CD4-positive, alpha-beta T cell treated with Interleukin-6 for 4 hours (primary cell): ENCODE measurements around the gene FDX2.
"Not testable (repeated sequence)": the region's sequence is repeated elsewhere in the genome, so short reads cannot be mapped to it uniquely, and the experiment has no call there.

Experiments used
- DNase-seq: peaks from one replicate; pipeline ENCODE4 v3.0.0-alpha.2; 2020; ENCODE audit warnings: mixed read lengths

Gene FDX2

GRCh38 chr19:10283301-10284064 lies 32.3 kb downstream of the FDX2 start:
- DNase-seq = no peak

DNA sequence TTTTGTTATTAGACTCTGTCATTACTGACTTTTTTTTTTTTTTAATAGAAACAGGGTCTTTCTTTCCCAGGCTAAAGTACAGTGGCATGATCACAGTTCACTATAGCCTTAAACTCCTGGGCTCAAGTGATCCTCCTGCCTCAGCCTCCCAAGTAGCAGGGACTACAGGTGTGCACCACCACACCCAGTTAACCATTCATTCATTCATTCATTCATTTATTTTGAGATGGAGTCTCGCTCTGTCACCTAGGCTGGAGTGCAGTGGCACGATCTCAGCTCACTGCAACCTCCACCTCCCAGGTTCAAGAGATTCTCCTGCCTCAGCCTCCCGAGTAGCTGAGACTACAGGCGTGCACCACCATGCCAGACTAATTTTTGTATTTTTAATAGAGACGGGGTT lies 33.8 kb downstream of the FDX2 start:
- not testable (repeated sequence) for DNase-seq

DNA sequence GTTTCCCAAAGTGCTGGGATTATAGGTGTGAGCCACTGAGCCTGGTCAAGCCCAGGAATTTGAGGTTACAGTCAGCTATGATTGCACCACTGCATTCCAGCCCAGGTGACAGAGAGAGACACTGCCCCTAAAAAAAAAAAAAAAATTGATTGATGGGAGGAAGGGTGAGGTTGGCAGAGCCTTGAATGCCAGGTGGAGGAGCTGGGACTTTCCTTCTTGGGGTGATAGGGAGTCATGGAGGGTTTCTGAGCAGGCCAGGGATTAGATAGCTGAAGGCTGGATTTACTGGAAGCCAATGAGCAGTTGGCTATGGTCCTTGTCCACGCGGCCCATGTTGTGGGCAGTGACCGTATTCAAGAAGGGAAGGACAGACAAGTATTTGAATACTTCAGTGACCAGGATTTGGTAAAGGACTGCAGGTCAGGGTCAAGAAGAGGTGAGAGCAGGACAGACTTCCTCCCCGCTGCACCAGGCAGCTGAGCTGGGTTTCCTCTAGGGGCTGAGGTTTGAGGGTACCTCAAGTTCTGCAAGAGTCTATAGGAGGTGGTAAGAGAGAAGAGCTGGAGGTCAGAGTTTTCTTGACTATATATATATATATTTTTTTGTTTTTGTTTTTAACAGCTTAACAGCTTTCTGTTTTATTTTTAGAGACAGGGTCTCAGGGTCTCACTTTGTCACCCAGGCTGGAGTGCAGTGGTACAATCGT lies 35.9 kb downstream of the FDX2 start:
- no peak for DNase-seq

- no peak for DNase-seq
Measured at GRCh38 chr19:10278935-10279334, 36.9 kb downstream of the FDX2 start.

DNA sequence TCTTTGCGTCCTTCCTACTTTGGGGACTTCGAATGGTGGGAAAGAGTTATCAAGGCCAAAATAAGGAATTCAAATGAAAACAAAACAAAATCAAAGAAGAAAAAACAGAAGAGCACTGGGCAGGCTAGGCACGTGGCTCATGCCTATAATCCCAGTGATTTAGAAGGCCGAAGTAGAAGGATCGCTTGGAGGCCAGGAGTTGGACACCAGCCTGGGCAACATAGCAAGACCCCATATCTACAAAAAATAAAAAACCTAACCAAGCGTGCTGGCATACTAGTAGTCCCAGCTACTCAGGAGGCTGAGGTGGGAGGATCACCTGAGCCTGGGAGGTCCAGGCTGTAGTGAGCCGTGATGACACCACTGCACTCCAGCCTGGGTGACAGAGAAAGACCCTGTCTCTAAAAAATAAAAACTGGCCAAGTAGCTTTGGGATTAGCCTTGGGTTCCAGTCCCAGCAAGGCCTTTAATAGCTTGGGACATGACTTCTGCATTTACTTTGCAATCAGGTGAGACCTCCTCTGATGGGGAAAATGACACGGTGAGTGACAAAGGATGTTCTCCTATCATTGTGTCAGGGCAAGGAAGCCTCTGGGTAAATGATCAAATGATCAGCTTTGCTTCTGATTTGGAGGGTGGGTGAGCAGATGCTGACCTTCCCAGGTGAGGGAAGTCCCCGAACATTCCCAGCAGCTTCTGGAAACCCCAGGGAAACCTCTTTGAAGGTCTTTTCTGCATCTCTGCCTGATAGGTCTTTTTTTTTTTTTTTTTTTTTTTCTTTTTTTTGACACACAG lies 37.8 kb downstream of the FDX2 start:
- no peak for DNase-seq

- DNase-seq = no peak
Measured at GRCh38 chr19:10274589-10274988, 41.2 kb downstream of the FDX2 start.

DNA sequence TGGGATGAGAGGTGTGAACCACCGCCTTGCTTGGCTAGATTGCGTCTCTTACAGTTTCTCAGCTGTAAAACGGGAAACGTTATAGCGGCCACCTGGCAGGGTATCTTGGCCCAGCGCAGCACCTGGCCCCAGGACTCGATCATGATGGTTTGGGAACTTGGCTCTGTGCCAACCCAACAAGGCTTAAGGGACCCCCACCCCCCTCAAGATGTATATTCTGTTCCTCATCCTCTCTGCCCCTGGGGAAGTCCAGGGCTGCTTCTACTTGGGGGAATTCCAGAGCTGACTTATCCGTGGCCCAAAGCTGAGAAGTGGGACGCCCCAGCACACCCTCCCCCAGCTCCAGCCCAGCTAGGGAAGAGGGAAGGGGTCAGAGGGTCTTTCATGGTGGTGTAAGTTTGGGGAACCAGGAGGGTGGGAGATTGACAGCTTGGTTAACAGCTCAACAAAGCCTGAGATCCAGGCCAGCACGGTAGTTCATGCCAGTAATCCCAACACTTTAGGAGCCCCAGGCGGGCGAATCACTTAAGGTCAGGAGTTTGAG lies 44.2 kb downstream of the FDX2 start:
- peak; percentile 26 for DNase-seq

DNA sequence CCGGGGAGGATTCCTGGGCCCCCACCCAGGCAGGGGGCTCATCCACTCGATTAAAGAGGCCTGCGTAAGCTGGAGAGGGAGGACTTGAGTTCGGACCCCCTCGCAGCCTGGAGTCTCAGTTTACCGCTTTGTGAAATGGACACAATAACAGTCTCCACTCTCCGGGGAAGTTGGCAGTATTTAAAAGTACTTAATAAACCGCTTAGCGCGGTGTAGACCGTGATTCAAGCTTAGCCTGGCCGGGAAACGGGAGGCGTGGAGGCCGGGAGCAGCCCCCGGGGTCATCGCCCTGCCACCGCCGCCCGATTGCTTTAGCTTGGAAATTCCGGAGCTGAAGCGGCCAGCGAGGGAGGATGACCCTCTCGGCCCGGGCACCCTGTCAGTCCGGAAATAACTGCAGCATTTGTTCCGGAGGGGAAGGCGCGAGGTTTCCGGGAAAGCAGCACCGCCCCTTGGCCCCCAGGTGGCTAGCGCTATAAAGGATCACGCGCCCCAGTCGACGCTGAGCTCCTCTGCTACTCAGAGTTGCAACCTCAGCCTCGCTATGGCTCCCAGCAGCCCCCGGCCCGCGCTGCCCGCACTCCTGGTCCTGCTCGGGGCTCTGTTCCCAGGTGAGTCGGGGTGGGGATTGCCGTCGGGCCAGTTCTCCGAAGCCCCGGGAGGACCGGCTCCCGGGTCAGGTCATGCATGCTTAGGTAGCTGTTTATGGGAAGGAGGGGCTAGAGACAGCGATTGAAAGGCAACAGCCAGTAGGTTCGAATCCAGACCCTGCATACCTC lies 45.0 kb downstream of the FDX2 start, which contains the start of gene ICAM1:
Gene ICAM1 (plus strand): TSS at position 505 of the 779 bp plus-strand sequence. CDS start 40 bp downstream, at position 545.
- peak; percentile 78 for DNase-seq

DNA sequence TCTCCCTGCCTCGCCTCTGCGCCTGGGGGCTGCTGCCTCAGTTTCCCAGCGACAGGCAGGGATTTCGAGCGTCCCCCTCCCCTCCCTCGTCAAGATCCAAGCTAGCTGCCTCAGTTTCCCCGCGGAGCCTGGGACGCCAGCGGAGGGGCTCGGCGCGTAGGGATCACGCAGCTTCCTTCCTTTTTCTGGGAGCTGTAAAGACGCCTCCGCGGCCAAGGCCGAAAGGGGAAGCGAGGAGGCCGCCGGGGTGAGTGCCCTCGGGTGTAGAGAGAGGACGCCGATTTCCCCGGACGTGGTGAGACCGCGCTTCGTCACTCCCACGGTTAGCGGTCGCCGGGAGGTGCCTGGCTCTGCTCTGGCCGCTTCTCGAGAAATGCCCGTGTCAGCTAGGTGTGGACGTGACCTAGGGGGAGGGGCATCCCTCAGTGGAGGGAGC lies 45.6 kb downstream of the FDX2 start:
- DNase-seq = peak; percentile 68

GRCh38 chr19:10269333-10270179 lies 46.3 kb downstream of the FDX2 start:
- DNase-seq = peak; percentile 89

- no peak for DNase-seq
Measured at GRCh38 chr19:10268071-10268470, 47.7 kb downstream of the FDX2 start.

- no peak for DNase-seq
Measured at GRCh38 chr19:10266706-10267105, 49.1 kb downstream of the FDX2 start.

GRCh38 chr19:10262771-10263170 lies 53.0 kb downstream of the FDX2 start:
- DNase-seq = no peak

GRCh38 chr19:10260141-10260584 lies 55.7 kb downstream of the FDX2 start:
- DNase-seq = peak; percentile 21
